HepG2 (cell line): ENCODE data around the gene USP24.

Experiments used
- ASH2L ChIP-seq: fragments of 300-600, 200-600 bp; sonication (generic); IDR thresholded peaks from 2 replicates; pipeline ENCODE4 v1.7.0; 2017; ENCODE audit warnings: low read depth, mild to moderate bottlenecking, moderate library complexity, mixed read lengths, low read length; ENCODE audit not compliant: insufficient read length
- MXI1 ChIP-seq: IDR thresholded peaks from 3 replicates; pipeline ENCODE4 v1.6.1; 2012; ENCODE audit warnings: low read depth, low read length, inconsistent platforms, borderline replicate concordance
- NPAS2 ChIP-seq: sonication (generic); formaldehyde crosslinking; IDR thresholded peaks from 2 replicates; pipeline ENCODE4 v1.8.0; 2022; ENCODE audit warnings: mild to moderate bottlenecking, missing genetic modification reagents, borderline replicate concordance
- ZNF124 ChIP-seq: sonication (generic); formaldehyde crosslinking; IDR thresholded peaks from 2 replicates; pipeline ENCODE4 v1.4.0; 2020; ENCODE audit warnings: missing genetic modification reagents
- ZNF205 ChIP-seq: IDR thresholded peaks from 2 replicates; pipeline ENCODE4 v1.6.1; 2018; ENCODE audit warnings: missing biosample characterization, missing genetic modification reagents
- ZNF337 ChIP-seq: sonication (generic); formaldehyde crosslinking; IDR thresholded peaks from 2 replicates; pipeline ENCODE4 v1.5.1; 2020; ENCODE audit warnings: missing genetic modification reagents, low read depth, mild to moderate bottlenecking, borderline replicate concordance
- ZNF570 ChIP-seq: sonication (generic); formaldehyde crosslinking; IDR thresholded peaks from 2 replicates; pipeline ENCODE4 v1.4.0; 2020; ENCODE audit warnings: mild to moderate bottlenecking, missing genetic modification reagents, borderline replicate concordance
- TF ChIP-seq, protein P1 (sequence below): sonication (generic); formaldehyde crosslinking; IDR thresholded peaks from 2 replicates; pipeline ENCODE4 v1.4.0; 2020; ENCODE audit warnings: missing genetic modification reagents

DNA sequence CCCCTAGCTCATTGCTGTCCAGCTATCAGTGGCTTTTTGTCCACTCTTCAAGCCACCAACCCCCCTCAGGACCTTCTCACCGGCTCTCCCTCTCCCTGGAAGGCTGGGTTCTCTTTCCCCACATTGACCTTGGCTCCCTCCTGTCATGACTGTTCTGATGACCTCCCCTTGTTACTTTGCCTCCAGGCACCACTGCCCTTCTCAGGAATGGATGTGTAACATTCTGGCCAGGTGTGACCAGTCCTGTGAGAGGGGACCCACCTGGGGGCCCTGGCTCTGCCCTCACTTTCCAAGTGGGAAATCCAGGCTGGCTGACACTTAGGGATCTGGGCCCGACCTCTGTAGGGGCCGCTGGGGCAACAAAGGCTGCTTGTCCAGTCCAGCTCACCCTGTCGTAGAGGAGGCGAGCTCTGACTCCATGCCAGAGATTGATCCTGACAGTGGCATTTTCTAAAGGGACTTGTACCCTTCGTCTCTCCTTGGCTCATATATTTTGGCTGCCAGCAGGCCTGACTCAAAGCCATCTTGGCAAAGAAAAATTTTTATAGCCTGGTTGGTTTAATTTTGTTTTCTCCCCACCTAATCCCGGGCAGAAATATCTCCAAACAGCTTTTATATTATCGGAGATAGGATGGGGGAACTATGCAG is 37.9 kb upstream of the USP24 start:
- TF ChIP-seq ZNF124 (no peak), ZNF570 (no peak), ZNF205 (CRISPR knock-in tag) (no peak), ASH2L (no peak), NPAS2 (CRISPR knock-in tag) (no peak), MXI1 (no peak), ZNF337 (CRISPR knock-in tag) (no peak)
- TF ChIP-seq, protein P1, sequence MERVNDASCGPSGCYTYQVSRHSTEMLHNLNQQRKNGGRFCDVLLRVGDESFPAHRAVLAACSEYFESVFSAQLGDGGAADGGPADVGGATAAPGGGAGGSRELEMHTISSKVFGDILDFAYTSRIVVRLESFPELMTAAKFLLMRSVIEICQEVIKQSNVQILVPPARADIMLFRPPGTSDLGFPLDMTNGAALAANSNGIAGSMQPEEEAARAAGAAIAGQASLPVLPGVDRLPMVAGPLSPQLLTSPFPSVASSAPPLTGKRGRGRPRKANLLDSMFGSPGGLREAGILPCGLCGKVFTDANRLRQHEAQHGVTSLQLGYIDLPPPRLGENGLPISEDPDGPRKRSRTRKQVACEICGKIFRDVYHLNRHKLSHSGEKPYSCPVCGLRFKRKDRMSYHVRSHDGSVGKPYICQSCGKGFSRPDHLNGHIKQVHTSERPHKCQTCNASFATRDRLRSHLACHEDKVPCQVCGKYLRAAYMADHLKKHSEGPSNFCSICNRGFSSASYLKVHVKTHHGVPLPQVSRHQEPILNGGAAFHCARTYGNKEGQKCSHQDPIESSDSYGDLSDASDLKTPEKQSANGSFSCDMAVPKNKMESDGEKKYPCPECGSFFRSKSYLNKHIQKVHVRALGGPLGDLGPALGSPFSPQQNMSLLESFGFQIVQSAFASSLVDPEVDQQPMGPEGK (CRISPR knock-in tag): no peak
